ENCODE data around the gene SPEM3. TPM values are rescaled to one million over a fixed set of nuclear protein-coding genes. Genes with fewer than 3 reads are reported as not detected.

Gene SPEM3
- total and polyA plus RNA-seq, 3 donors from 2014 or later = 5.7 to 63.0 (median 18.8) TPM

GRCh38 chr17:7406235-7406825 lies 22.3 kb upstream of the SPEM3 start:
- no peak overlapping the region for H3K4me3 ChIP-seq

GRCh38 chr17:7407082-7407481 lies 21.6 kb upstream of the SPEM3 start:
- Histone ChIP-seq H3K9me3 (no peaks in the 10 kb centered on the region), H3K27ac (no peak overlapping the region), H3K4me3 (no peak overlapping the region), H3K27me3 (no peaks in the 10 kb centered on the region), H3K36me3 (ENCODE audit: low read depth, missing control alignments) (no peaks in the 10 kb centered on the region), H3K4me1 (peaks cover 17% of the 10 kb centered on the region)
- intact Hi-C loops (cut with DNase I; ENCODE audit: low total_unique reads) = no loop called here
- 80 to 85% methylated on average over 13 of the region's 13 CpGs for WGBS, 2 donors
- DNase-seq = no peak
- no peak for TF ChIP-seq CTCF (IDR thresholded peaks at IDR 0.05)
- TF ChIP-seq POLR2A (IDR thresholded peaks at IDR 0.05) = no peak

More at GRCh38 chr17:7406235-7406825, 22.3 kb upstream of the SPEM3 start:
- no peak for DNase-seq
- TF ChIP-seq CTCF (IDR thresholded peaks at IDR 0.05) = no peak
- no peak for TF ChIP-seq POLR2A (IDR thresholded peaks at IDR 0.05)
- Histone ChIP-seq H3K4me1 (peaks cover 17% of the 10 kb centered on the region), H3K36me3 (ENCODE audit: low read depth, missing control alignments) (no peaks in the 10 kb centered on the region), H3K27ac (peak overlapping the region in 1 of 2 donors; percentile 95), H3K27me3 (no peaks in the 10 kb centered on the region), H3K9me3 (no peaks in the 10 kb centered on the region)
- WGBS, 2 donors = 55 to 56% methylated on average over 3 to 12 of the region's 12 CpGs
- intact Hi-C loops (cut with DNase I; ENCODE audit: low total_unique reads) = no loop called here

GRCh38 chr17:7407485-7408251 lies 21.0 kb upstream of the SPEM3 start, which contains the start of gene NLGN2:
Gene NLGN2 (plus strand): TSS chr17:7407845. CDS start chr17:7408256, 411 bp downstream.
- DNase-seq = no peak
- Histone ChIP-seq H3K27ac (no peak within 1 kb of the TSS), H3K36me3 (ENCODE audit: low read depth, missing control alignments) (no peaks in the 10 kb centered on the region), H3K4me3 (peak within 1 kb of the TSS; percentile 18 to 23), H3K27me3 (no peaks in the 10 kb centered on the region), H3K9me3 (no peaks in the 10 kb centered on the region), H3K4me1 (peaks cover 13% of the 10 kb centered on the region)
- intact Hi-C loops (cut with DNase I; ENCODE audit: low total_unique reads) = no loop called here
- no peak for TF ChIP-seq CTCF (IDR thresholded peaks at IDR 0.05)
- no peak for TF ChIP-seq POLR2A (IDR thresholded peaks at IDR 0.05)
- WGBS, 2 donors = 46 to 50% methylated on average over 10 of the region's 12 CpGs

DNA sequence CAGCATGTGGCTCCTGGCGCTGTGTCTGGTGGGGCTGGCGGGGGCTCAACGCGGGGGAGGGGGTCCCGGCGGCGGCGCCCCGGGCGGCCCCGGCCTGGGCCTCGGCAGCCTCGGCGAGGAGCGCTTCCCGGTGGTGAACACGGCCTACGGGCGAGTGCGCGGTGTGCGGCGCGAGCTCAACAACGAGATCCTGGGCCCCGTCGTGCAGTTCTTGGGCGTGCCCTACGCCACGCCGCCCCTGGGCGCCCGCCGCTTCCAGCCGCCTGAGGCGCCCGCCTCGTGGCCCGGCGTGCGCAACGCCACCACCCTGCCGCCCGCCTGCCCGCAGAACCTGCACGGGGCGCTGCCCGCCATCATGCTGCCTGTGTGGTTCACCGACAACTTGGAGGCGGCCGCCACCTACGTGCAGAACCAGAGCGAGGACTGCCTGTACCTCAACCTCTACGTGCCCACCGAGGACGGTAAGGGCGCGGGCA lies 20.4 kb upstream of the SPEM3 start:
- 74% methylated on average over 39 of the region's 58 CpGs; no CpG with 5 or more reads in 1 of the 2 donors for WGBS, 2 donors
- Histone ChIP-seq H3K27me3 (no peaks in the 10 kb centered on the region), H3K4me1 (peaks cover 8% of the 10 kb centered on the region), H3K27ac (no peak overlapping the region), H3K9me3 (no peaks in the 10 kb centered on the region), H3K4me3 (peak overlapping the region; percentile 18 to 23), H3K36me3 (ENCODE audit: low read depth, missing control alignments) (no peaks in the 10 kb centered on the region)
- DNase-seq = no peak
- no peak for TF ChIP-seq CTCF (IDR thresholded peaks at IDR 0.05)
- TF ChIP-seq POLR2A (IDR thresholded peaks at IDR 0.05) = no peak
- intact Hi-C loops (cut with DNase I; ENCODE audit: low total_unique reads) = no loop called here
